GM18508 (cell line): Measurements from ENCODE around the gene DOCK3.
"Not testable (repeated sequence)": the region's sequence is repeated elsewhere in the genome, so short reads cannot be mapped to it uniquely, and the experiment has no call there.

Experiments used
- ATAC-seq: cut with Tn5 transposase; IDR thresholded peaks from one replicate; pipeline ENCODE4 v1.9.1; 2021; ENCODE audit warnings: moderate number of reproducible peaks; ENCODE audit not compliant: insufficient read depth, unreplicated experiment

The DOCK3 gene

DNA sequence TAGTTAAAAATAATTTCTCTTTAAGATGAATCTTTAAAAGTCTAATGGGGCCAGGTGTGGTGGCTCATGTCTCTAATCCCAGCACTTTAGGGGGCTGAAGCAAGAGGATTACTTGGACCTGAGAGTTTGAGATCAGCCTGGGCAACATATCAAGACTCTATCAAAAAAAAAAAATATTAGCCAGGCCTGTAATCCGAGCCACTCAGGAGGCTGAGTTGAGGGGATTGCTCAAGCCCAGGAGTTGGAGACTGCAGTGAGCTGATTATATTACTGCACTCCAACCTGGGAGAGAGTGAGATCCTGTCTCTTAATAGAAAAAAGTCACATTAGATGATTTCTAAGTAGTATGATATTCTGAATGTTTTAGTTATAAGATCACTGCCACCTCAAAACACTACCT lies 388.3 kb downstream of the DOCK3 start:
- no peak for ATAC-seq

DNA sequence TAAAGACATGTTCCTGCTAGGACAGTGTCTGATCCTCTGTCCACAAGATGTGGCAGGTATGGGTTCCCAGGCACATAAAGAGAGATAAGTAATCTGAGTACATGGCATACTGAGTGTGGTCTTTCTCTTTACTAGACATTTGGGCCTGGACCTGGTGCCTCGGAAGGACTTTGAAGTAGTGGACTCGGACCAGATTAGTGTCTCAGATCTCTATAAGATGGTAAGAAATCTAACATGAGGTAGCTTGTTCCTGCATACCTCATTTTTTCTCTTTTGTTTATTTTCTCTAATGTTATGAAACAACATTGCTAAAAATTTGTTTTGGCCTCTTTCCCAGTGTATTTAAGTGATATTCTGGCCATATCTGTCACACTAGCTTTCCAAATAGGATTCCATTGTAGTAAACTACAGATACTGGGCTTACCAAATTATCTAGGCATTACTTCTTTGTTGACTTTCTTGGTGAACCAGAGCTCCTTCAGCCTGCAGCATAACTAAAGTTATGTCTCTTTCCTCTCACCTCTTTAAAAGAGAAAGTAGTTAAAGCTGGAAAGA lies 400.6 kb downstream of the DOCK3 start:
- ATAC-seq = no peak

- no peak for ATAC-seq
Measured at GRCh38 chr3:51082363-51082762, 407.6 kb downstream of the DOCK3 start.

DNA sequence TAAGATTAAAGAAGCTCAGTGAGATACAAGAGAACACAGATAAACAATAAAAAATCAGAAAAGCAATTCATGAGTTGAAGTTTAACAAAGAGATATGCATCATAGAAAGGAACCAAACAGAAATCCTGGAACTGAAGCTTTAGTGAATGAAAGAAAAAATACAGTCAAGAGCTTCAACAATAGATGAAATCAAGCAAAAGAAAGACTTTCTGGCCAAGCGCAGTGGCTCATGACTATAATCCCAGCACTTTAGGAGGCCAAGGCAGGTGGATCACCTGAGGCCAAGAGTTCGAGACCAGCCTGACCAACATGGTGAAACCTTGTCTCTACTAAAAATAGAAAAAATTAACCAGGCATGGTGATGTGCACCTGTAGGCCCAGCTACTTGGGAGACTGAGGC lies 408.8 kb downstream of the DOCK3 start:
- ATAC-seq = no peak

GRCh38 chr3:51092141-51092540 lies 417.4 kb downstream of the DOCK3 start:
- ATAC-seq = not testable (repeated sequence)

DNA sequence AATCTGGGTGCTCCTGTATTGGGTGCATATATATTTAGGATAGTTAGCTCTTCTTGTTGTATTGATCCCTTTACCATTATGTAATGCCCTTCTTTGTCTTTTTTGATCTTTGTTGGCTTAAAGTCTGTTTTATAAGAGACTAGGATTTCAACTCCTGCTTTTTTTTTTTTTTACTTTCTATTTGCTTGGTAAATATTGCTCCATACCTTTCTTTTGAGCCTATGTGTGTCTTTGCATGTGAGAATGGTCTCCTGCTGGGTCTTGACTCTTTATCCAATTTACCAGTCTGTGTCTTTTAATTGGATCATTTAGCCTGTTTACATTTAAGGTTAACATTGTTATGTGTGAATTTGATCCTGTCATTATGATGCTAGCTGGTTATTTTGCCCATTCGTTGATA lies 420.1 kb downstream of the DOCK3 start:
- ATAC-seq = not testable (repeated sequence)

DNA sequence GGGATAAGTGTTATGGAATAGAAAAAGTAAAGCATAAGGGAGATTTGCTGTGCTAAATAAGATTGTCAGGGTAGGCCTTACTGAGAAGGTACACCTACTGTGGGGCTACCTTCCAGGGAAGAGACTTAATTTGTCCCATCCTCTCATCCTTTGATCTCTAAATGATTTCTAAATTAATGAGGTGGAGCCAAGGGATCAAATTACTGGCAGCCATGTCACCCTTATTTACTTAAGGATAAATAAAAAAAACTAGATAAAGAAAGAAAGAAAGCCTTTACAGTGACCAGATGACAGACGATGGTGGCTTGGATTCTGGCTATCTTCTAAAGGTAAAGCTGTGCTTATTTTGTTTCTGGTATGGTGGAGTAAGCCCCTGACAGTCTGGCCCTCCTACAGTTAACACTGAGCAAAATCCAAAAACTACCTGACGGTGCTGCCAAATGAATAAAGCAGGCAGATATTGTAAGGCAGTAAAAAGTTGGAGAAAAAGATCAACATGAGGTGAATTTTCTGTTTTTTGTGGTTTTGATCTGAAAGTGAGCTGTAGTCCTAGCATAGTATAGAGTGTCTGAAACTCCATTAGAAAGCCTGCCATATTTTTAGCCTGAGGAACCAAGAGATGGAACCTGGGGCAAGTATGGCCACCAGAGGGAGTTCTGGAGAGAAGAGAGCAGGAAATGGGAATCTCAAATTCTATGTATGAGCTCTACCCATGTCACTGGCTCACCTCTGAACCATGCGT lies 425.2 kb downstream of the DOCK3 start:
- ATAC-seq = no peak

GRCh38 chr3:51100536-51100851 lies 425.8 kb downstream of the DOCK3 start:
- ATAC-seq = no peak

GRCh38 chr3:51102396-51102795 lies 427.7 kb downstream of the DOCK3 start:
- no peak for ATAC-seq

- ATAC-seq = no peak
Measured at GRCh38 chr3:51106242-51106876, 431.6 kb downstream of the DOCK3 start.

GRCh38 chr3:51110586-51110985 lies 435.9 kb downstream of the DOCK3 start:
- ATAC-seq = no peak

DNA sequence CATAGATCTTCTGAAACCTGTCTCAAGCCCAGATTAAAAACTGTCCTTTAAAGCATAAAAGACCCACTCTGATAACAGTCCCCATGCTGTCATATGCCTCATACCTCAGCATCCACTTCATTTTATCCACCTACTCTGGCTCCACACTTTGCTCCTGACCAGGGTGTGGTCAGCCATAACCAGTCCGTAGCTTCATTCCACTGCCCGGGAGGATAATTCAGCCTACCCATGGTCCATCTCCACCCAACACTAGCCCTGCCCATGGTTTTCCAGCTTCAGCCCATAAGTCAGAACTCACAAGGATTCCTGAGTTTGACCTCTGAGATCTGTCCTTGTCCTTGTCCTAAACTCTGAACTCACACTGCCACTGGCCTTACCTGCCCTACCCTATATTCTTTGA lies 448.2 kb downstream of the DOCK3 start:
- no peak for ATAC-seq

DNA sequence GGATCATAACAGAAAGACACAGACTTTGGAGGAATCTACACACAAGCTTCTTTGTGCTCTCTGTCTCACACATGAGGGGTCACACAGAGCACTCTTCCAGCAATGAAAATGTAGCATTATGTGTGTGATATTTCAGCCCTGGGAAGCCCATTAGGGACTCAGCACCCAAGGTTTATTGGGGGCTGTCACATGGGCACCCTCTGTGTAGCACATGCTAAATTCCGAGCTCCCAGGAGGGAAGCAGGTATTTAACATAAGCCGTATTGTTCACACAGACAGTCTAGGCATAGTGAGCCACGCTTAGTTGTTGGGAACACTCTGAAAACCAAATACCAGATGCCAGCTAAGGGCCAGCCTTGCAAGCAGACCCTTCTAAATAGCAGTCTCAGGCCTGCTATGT lies 448.8 kb downstream of the DOCK3 start:
- no peak for ATAC-seq

DNA sequence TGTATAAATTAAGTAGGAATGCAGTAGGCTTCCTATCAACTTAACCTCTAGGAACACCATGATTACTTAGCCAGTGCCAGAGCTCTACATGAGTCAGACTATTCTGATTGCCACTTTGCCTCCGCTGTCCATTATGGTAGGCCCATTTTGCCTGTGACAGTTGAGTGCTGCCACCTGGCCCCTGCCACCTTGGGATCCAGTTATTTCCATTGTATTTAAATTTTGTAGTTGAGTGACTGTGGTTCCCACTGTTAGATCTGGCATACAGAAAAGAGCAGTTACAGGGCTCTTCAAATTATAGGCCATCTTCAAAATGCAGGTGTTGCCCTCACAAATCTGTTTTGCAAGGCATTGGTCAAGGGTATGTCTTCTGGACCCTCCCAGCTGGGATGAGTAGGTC lies 456.9 kb downstream of the DOCK3 start:
- not testable (repeated sequence) for ATAC-seq

- no peak for ATAC-seq
Measured at GRCh38 chr3:51137715-51138114, 463.0 kb downstream of the DOCK3 start.

DNA sequence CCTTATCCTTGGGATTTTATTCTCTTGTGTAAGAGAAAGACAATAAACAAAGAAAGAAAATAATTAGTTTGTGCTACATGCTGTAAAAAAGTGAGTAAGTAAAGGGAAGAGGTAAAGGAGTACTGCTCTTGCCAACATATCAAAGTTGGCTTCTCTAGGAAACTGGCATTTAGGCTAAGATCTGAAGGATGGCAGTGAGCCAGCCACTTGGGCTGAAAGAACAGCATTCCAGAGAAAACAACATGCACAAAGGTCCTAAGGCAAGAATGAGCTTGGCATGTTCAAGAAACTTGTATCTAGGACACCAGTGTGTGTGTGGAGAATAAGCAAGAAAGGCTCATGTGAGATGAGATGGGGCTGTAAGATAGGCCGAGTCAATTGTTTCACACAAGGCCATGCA lies 464.9 kb downstream of the DOCK3 start:
- no peak for ATAC-seq

DNA sequence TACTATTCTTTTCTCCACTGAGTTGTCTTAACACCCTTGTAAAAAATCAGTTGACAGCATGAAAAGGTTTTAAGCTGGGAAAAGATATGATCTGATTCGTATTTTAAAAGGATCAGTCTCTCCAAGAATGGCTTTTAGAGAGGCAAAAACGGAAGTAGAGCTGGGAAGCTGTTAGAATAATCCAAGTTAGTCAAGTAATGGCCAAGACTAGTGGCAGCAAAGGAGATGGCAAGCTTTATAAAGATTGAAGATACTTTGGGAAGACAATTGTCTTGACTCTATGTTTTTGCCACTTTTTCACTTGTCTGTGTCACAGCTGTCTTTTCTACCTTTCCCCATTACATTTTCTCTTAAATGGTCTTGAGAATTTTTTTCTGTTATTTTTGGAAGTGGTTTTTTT lies 466.8 kb downstream of the DOCK3 start:
- no peak for ATAC-seq

DNA sequence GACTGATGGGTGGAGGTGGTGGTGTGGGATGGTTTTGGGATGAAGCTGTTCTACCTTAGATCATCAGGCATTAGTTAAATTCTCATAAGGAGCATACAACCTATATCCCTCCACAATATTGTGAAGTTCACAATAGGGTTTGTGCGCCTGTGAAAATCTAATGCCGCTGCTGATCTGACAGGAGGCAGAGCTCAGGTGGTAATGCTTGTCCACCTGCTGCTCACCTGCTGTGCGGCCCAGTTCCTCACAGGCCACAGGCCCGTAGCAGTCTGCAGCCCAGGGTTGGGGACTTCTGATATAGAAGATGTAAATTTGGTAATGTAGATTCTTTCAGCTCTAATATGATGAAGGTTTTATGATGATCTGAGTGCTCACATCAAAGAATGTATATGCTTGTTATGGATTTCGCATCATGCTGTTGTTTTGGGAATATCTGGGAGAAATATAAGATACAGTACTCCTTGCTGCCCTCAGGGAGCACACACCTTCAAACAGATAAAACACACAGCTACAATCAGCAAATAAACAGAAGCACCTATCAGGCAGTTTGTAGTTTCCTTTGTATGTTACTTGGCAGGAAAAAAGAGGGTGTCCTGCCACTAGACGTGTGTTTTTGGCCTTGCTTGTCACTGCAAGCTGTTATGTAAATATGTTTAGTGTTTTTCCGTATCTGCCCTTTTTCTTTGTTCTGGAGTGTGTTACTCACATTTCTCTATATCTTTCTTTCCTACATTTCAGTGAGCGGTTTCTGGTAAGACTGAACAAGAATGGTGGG lies 471.3 kb downstream of the DOCK3 start:
- no peak for ATAC-seq

- no peak for ATAC-seq
Measured at GRCh38 chr3:51146781-51147180, 472.1 kb downstream of the DOCK3 start.

GRCh38 chr3:51156147-51156546 lies 481.4 kb downstream of the DOCK3 start:
- no peak for ATAC-seq

- ATAC-seq = no peak
Measured at GRCh38 chr3:51163051-51163450, 488.3 kb downstream of the DOCK3 start.
